Aorta (tissue), 5 donors: Measurements from ENCODE around the gene ADGRD2. TPM values are rescaled to one million over a fixed set of nuclear protein-coding genes. Genes with fewer than 3 reads are reported as not detected.

Experiments
- ATAC-seq: fragments of 200-7000 bp; cut with Tn5 transposase; one replicate; pipeline ENCODE4 v1.9.1; 2022; ENCODE audit warnings: moderate library complexity; ENCODE audit not compliant: low FRiP score
- DNase-seq, 2 donors: peaks; one replicate each; pipeline ENCODE4 v3.0.0-alpha.2; 2020
- H3K27ac ChIP-seq, 2 donors: one replicate each; pipeline ENCODE4 v1.5.1; 2013; ENCODE audit warnings: low read length in 2 of 2, mild to moderate bottlenecking in 2 of 2, moderate library complexity in 2 of 2, control low read depth in 1 of 2, inconsistent platforms in 1 of 2, low read depth in 1 of 2
- H3K27me3 ChIP-seq, 2 donors: one replicate each; pipeline ENCODE4 v1.6.1; 2013; ENCODE audit warnings: control low read depth in 1 of 2, low read length in 1 of 2, mild to moderate bottlenecking in 1 of 2, moderate library complexity in 1 of 2; ENCODE audit not compliant: insufficient read depth in 2 of 2, control insufficient read depth in 1 of 2
- H3K36me3 ChIP-seq, 2 donors: one replicate each; pipeline ENCODE4 v1.6.1; 2013; ENCODE audit warnings: control low read depth in 1 of 2, low read length in 1 of 2, mild to moderate bottlenecking in 1 of 2; ENCODE audit not compliant: insufficient read depth in 2 of 2, control insufficient read depth in 1 of 2
- H3K4me1 ChIP-seq, 2 donors: one replicate each; pipeline ENCODE4 v1.6.1; 2013; ENCODE audit warnings: low read length in 2 of 2, control low read depth in 1 of 2, mild to moderate bottlenecking in 1 of 2, moderate library complexity in 1 of 2; ENCODE audit not compliant: insufficient read depth in 2 of 2, control insufficient read depth in 1 of 2
- H3K4me3 ChIP-seq, 2 donors: one replicate each; pipeline ENCODE4 v1.5.1; 2013; ENCODE audit warnings: low read length in 2 of 2, control low read depth in 1 of 2, mild to moderate bottlenecking in 1 of 2
- H3K9me3 ChIP-seq: one replicate; pipeline ENCODE4 v1.6.1; 2013; ENCODE audit warnings: mild to moderate bottlenecking, low read length; ENCODE audit not compliant: control insufficient read depth
- WGBS, 2 donors: extraction: QIAGEN DNeasy Blood & Tissue Kit; methylation state at CpG; one replicate each; pipeline ENCODE4 v1.1.7; 2013; 5-methylcytosine and 5-hydroxymethylcytosine counted together
- intact Hi-C, 2 donors: fragments of 100-400 bp; cut with DNase I; formaldehyde crosslinking; loops; one replicate each; pipeline versions ENCODE4 v1.14.2 to v1.15.0; 2022
- polyA plus RNA-seq, 2 donors: library from polyadenylated mRNA; stranded (reverse); fragments of 200-250 nt; gene quantifications; one replicate each; pipeline ENCODE4 v1.2.3, GENCODE V29; 2013
- total RNA-seq, 2 donors: library from RNA; stranded (reverse); fragmentation: NEBNext Ultra II Directional; extraction: Animal tissue kit (Norgen Biotek cat#: 25700); gene quantifications; one replicate each; pipeline ENCODE4 v1.2.1, GENCODE V29; 2021
- donor health status: healthy with polysubstance abuse.
- donor health status: Bipolar disorder and iron deficiency.
- donor health status: DM: no; HTN: no; CAD: no.
- donor health status: DM: no; HTN: no; CAD: no.
- donor health status: DM: yes; HTN: yes; CAD: no.

Gene ADGRD2
- total and polyA plus RNA-seq, 4 donors = not detected

- Histone ChIP-seq H3K4me3 (no peak overlapping the region), H3K27ac (no peak overlapping the region), H3K9me3 (no peaks in the 10 kb centered on the region), H3K36me3 (no peaks in the 10 kb centered on the region), H3K4me1 (no peaks in the 10 kb centered on the region), H3K27me3 (no peaks in the 10 kb centered on the region)
- ATAC-seq = no peak
- intact Hi-C loops = no loop called here
- WGBS, 2 donors = 80 to 92% methylated on average over 3 of the region's 3 CpGs
- no peak for DNase-seq
Measured at GRCh38 chr9:124499216-124499615, 49.0 kb downstream of the ADGRD2 start.

- Histone ChIP-seq H3K9me3 (no peaks in the 10 kb centered on the region), H3K27ac (no peak overlapping the region), H3K36me3 (no peaks in the 10 kb centered on the region), H3K4me3 (no peak overlapping the region), H3K4me1 (no peaks in the 10 kb centered on the region), H3K27me3 (no peaks in the 10 kb centered on the region)
- 90 to 91% methylated on average over 36 to 40 of the region's 40 CpGs for WGBS, 2 donors
- no peak for ATAC-seq
- intact Hi-C loops = no loop called here
- DNase-seq = no peak
Measured at GRCh38 chr9:124500028-124500795, 50.0 kb downstream of the ADGRD2 start.

GRCh38 chr9:124500796-124501611 lies 50.8 kb downstream of the ADGRD2 start:
- ATAC-seq (no peak), DNase-seq (peak in 1 of 2 donors; percentile 43)
- WGBS, 2 donors = 56 to 64% methylated on average over 12 of the region's 12 CpGs
- intact Hi-C loops = no loop called here
- no peaks in the 10 kb centered on the region for H3K9me3 ChIP-seq
- no peaks in the 10 kb centered on the region for H3K4me1 ChIP-seq
- no peak overlapping the region for H3K27ac ChIP-seq
- no peaks in the 10 kb centered on the region for H3K27me3 ChIP-seq
- H3K4me3 ChIP-seq = no peak overlapping the region
- no peaks in the 10 kb centered on the region for H3K36me3 ChIP-seq

DNA sequence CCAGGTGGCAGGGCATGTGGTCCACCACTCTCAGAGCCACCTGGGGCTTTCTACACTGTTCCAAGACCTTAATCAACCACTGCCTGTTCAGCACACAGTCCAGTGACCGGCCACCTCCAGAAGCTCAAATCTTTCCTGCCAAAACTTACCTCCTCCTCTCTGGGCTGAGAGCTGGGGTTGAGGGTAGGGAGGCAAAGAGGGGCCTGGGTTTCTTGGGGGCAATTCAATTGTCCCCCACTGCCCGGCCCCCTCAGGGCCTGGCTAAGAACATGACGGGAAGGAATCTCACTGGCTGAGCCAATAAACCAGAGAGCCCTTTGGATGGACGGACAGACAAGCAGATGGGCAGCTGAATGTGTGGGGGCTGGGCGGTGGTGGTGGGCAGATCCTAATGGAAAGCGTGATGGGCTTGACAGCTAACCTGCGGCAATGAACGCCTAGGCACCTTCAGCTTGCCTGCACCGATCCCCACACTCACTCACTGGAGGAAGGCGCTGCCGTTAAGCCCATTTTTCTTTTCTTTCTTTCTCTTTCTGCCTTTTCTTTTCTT lies 51.6 kb downstream of the ADGRD2 start:
- Histone ChIP-seq H3K27me3 (no peaks in the 10 kb centered on the region), H3K4me1 (no peaks in the 10 kb centered on the region), H3K27ac (no peak overlapping the region), H3K4me3 (no peak overlapping the region), H3K9me3 (no peaks in the 10 kb centered on the region), H3K36me3 (no peaks in the 10 kb centered on the region)
- intact Hi-C loops = no loop called here
- 51 to 54% methylated on average over 11 of the region's 11 CpGs for WGBS, 2 donors
- ATAC-seq (no peak), DNase-seq (peak in 1 of 2 donors; percentile 42)

- Histone ChIP-seq H3K4me3 (no peak overlapping the region), H3K4me1 (no peaks in the 10 kb centered on the region), H3K9me3 (no peaks in the 10 kb centered on the region), H3K36me3 (no peaks in the 10 kb centered on the region), H3K27me3 (no peaks in the 10 kb centered on the region), H3K27ac (no peak overlapping the region)
- 9 to 12% methylated on average over 76 to 96 of the region's 96 CpGs for WGBS, 2 donors
- no peak for ATAC-seq
- DNase-seq = peak in 1 of 2 donors; percentile 65
- intact Hi-C loops = no loop called here
Measured at GRCh38 chr9:124502711-124503702, 52.8 kb downstream of the ADGRD2 start.

DNA sequence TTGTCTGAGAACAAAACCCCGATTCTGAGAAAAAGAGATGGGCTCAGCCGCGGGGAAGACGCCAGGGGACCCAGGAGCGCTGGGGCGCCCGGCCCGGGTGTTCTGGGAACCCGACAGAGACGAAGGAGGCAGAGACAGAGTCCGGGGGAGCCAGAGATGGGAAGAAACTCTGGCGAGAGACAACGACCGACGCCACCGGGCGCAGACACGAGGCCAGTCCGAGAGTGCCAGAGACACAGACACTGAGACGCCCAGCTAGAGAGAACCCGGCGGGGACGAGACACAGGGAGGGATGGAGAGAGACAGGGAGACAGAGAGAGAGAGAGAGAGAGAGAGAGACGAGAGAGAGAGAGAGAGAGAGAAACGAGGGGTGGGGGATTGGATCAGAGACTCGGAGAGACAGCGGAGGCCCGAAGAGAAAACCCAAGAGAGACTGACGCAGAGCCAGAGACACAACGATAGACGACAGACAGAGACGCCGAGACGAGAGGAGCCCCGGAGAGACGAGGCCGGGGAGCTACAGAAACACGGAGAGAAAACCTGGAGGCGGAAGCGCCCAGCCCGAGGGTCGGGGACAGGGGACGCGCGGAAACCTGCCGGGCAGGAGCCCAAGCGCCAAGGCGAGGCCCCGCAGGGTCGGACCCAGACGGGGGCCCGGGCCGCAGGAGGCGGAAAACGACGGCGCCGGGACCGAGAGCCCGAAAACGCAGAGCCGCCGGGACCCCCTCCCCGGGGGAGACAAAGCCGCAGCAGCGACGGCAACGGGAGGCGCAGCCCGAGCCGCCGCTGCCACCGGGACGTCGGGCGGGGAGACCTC lies 53.7 kb downstream of the ADGRD2 start:
- intact Hi-C loops = no loop called here
- no peaks in the 10 kb centered on the region for H3K27me3 ChIP-seq
- DNase-seq = peak in 1 of 2 donors; percentile 74

DNA sequence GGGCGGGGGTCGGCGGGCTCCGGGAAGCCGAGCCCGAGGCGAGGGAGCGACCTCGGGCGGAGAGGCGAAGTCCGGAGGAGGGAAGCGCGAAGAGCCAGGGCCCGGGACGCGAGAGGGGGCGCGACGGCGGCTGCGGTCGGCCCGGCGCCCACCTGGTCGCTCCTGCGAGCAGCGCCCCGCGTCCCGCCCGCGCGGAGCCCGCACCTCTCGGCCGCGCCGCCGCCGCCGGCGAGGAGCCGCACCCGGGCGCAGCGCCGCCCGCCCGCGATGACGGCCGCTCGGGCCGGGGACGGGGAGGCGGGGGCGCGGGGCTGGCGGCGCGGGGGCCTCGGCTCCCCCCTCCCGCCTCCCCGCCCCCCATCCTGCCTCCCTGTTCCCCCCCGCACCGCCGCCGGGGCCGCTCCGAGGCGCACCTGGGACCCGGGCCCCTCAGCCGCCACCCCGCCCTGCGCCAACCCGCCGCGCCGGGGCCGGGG lies 54.3 kb downstream of the ADGRD2 start:
- H3K27me3 ChIP-seq = no peaks in the 10 kb centered on the region
- no peak overlapping the region for H3K27ac ChIP-seq
- WGBS, 2 donors = 1 to 2% methylated on average over 11 to 81 of the region's 81 CpGs
- H3K4me1 ChIP-seq = no peaks in the 10 kb centered on the region
- DNase-seq = no peak
- H3K9me3 ChIP-seq = no peaks in the 10 kb centered on the region
- H3K36me3 ChIP-seq = no peaks in the 10 kb centered on the region
- intact Hi-C loops = no loop called here
- ATAC-seq = no peak
- H3K4me3 ChIP-seq = no peak overlapping the region

More for the DNA sequence above, 53.7 kb downstream of the ADGRD2 start:
- H3K36me3 ChIP-seq = no peaks in the 10 kb centered on the region
- H3K9me3 ChIP-seq = no peaks in the 10 kb centered on the region
- no peak overlapping the region for H3K27ac ChIP-seq
- WGBS, 2 donors = 3 to 4% methylated on average over 63 to 76 of the region's 76 CpGs
- ATAC-seq = no peak
- H3K4me3 ChIP-seq = no peak overlapping the region
- no peaks in the 10 kb centered on the region for H3K4me1 ChIP-seq
